Activated T-helper 9 cell treated with anti-CD3 and anti-CD28 coated beads, Interleukin-2, amount 50 U/mL, for 16 hours (primary cell): ENCODE results near the gene ADH1C.

Experiments used
- DNase-seq: peaks from one replicate; pipeline ENCODE4 v3.0.0-alpha.2; 2020; ENCODE audit warnings: low read depth

Gene ADH1C

DNA sequence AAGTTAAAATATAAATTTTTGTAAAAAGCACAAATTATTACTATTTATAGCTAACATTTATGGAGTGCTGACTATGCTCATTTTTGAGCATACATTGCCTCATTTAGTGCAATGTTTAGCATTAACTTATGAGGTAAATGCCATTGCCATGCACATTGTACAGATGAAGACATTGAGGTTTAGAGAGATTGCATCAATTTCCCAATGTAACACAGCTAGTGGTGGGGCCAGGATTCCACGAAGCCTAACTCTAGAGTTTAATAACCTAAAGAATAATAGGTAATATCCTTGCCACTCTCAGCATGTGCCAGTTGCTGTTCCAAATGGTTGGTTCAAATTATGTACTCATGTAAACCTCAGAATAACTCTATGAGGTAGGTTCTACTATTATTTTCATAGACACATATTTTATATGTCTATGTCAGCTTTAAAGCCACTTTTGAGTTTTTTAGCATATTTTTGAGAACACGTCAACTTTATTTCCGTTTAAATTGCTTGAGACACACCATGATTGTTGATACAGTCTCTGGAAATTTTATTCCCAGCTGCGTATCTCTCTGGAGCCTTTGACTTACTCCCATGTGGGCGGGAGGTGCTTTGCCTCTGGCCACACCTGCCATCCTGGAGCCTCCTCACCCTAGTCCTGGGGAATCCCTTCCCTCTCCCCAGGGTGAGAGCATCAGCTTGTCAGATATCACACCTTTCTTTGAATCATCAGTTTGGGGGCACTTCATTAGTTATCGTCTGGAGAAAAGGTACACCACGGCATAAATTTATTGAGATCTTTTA, 51.0 kb downstream of the ADH1C start:
- DNase-seq, result no peak

DNA sequence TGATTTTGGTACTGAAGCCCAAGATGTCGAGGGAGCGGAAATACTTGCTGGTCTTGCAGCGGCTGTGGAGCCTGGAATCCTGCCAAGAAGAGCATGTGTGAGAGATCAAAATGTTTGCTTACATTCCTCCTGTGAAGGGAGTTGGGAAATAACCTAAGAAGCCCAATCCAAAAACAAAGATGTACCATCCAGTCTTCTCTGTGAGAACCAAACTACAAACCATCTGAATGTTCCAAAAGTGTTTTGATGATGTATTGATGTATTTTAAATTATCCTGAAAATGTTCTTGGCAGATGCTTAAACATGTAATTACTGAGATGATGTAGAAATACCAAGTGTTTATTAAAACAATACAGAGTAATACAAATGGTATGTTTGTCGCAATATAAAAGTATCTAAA, 51.6 kb downstream of the ADH1C start:
- DNase-seq, result no peak

DNA sequence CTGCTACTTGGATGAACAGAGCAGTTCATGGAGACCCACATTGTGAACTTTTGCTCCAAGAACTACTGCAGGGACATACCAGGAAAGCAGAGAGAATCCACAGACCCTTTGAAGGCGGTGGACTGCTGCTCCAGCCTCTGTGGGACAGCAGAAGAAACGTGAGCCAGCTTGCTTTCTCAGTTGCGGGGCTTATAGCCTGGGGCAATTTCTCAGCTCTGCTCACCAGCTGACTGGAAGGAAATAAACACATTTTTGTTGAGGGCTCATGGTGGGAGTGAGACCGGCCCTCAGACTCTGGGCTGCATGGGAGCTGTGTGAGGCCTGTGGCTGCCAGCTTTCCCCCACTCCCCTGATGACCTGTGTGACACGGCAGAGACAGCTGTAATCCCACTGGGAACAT, 59.2 kb downstream of the ADH1C start:
- DNase-seq, result no peak

DNA sequence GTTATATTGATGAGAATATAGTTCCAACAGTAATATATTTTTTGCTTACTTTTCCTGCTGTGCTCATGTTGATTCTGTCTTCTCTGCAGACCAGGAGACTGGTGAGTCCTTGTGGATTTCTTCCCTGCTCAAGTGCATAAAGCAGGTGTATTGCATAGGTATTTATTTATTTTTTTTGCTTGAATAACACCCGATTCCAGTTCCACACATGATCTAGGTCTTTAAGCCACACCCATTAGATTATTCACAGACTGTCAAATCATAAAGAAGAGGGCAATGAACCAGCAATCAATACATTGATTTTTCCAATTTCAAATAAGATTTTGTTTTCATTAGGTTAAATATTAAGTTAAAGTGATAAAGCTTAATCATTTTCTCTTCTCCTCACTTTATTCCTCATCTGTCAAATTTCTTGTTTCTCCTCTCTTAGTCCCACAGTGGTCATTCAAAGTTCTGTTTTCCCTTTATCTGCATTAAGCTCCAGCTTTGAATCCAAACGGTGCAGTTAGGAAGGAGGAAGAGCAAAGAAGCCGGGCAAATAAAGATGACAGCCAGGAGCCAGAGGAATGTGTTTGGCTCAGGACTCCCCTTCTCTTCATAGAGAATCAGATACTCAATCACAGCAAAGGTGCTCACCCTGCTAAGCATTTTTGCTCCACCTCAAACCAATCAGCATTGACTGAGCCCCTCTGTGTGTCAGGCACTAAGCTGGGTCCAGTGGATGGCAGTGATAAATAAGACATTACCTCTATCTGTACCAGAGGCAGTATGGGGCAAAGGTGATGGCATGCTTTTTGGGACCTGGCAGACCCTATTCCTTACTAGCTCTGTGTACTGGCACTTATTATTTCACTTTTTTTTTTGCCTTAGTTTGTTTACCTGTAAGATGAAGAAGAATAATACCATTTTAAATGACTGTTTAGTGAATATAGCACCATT, 61.4 kb downstream of the ADH1C start, which contains the start of gene ADH1A:
TSS of gene ADH1A (minus strand) at position 138 of the 939 bp plus-strand sequence. CDS start at position 67, 71 bp downstream.
- no peak for DNase-seq
